HepG2 (cell line): ENCODE results near the gene HOMEZ. TPM values are rescaled to one million over a fixed set of nuclear protein-coding genes. Genes with fewer than 3 reads are reported as not detected.
A peak's percentile ranks its signal among the peaks of the same experiment; 100 is the strongest.

Experiments
- AFF4 ChIP-seq: sonication (generic); formaldehyde crosslinking; IDR thresholded peaks from 2 replicates; pipeline ENCODE4 v1.4.0; 2020; ENCODE audit warnings: missing genetic modification reagents
- FOSL2 ChIP-seq: sonication (generic); formaldehyde crosslinking; IDR thresholded peaks from 2 replicates; pipeline ENCODE4 v1.4.0; 2020; ENCODE audit warnings: missing genetic modification reagents
- GATA4 ChIP-seq: sonication (generic); IDR thresholded peaks from 2 replicates; pipeline ENCODE4 v1.6.1; 2016; ENCODE audit warnings: antibody characterized with exemption, low read depth, borderline replicate concordance
- HMGXB3 ChIP-seq: sonication (generic); formaldehyde crosslinking; IDR thresholded peaks from 2 replicates; pipeline ENCODE4 v1.4.0; 2020; ENCODE audit warnings: missing genetic modification reagents, borderline replicate concordance
- KLF16 ChIP-seq, 2 experiments: sonication (generic) in 1 of 2; formaldehyde crosslinking in 1 of 2; IDR thresholded peaks; 2 replicates each; pipeline versions ENCODE4 v1.6.1 to v1.8.0; 2016 to 2023; ENCODE audit warnings: missing genetic modification reagents in 2 of 2, missing compliant biosample characterization in 1 of 2
- RBFOX2 ChIP-seq: fragments of 200-400 bp; formaldehyde crosslinking; IDR thresholded peaks from 2 replicates; pipeline ENCODE4 v1.6.1; 2017; ENCODE audit warnings: low read depth, mild to moderate bottlenecking, low read length
- RCOR2 ChIP-seq: IDR thresholded peaks from 2 replicates; pipeline ENCODE4 v1.6.1; 2016; ENCODE audit warnings: missing biosample characterization, missing genetic modification reagents
- STAG1 ChIP-seq: sonication (generic); formaldehyde crosslinking; IDR thresholded peaks from 2 replicates; pipeline ENCODE4 v1.4.0; 2020; ENCODE audit warnings: missing genetic modification reagents
- TAF1 ChIP-seq: sonication (generic); formaldehyde crosslinking; IDR thresholded peaks from 2 replicates; pipeline ENCODE4 v1.4.0; 2020; ENCODE audit warnings: missing genetic modification reagents
- ZNF253 ChIP-seq: sonication (generic); formaldehyde crosslinking; IDR thresholded peaks from 2 replicates; pipeline ENCODE4 v1.8.0; 2022; ENCODE audit warnings: mild to moderate bottlenecking, missing genetic modification reagents, borderline replicate concordance
- ZNF550 ChIP-seq: sonication (generic); formaldehyde crosslinking; IDR thresholded peaks from 2 replicates; pipeline ENCODE4 v1.4.0; 2020; ENCODE audit warnings: mild to moderate bottlenecking, missing genetic modification reagents, borderline replicate concordance
- ZNF674 ChIP-seq: sonication (generic); formaldehyde crosslinking; IDR thresholded peaks from 2 replicates; pipeline ENCODE4 v1.5.0; 2020; ENCODE audit warnings: low read depth, mild to moderate bottlenecking, missing genetic modification reagents
- ZNF792 ChIP-seq: IDR thresholded peaks from 2 replicates; pipeline ENCODE4 v1.6.1; 2016
- ZSCAN5A ChIP-seq: sonication (generic); formaldehyde crosslinking; IDR thresholded peaks from 2 replicates; pipeline ENCODE4 v1.8.0; 2022; ENCODE audit warnings: mild to moderate bottlenecking, missing genetic modification reagents, borderline replicate concordance
- polyA plus RNA-seq, 8 experiments: library from polyadenylated mRNA; depleted of rRNA in 3 of 8; stranded (reverse) in 7 of 8; unstranded in 1 of 8; fragments of >200 nt; fragmentation: Illumina TruSeq in 4 of 8; extraction: Trizol in 4 of 8; gene quantifications; 2 replicates each; pipeline versions ENCODE4 v1.2.1 to v1.2.3, GENCODE V29; 2011 to 2016; ENCODE audit warnings: low read depth in 4 of 8, missing spikeins in 1 of 8, mixed read lengths in 1 of 8; ENCODE audit not compliant: insufficient read depth in 1 of 8
- total RNA-seq, 5 experiments: library from RNA; depleted of rRNA; stranded (reverse); fragments of >200 nt; fragmentation: Illumina TruSeq; extraction: Trizol; gene quantifications; 2 replicates each; pipeline ENCODE4 v1.2.3, GENCODE V29; 2016; ENCODE audit warnings: low read depth in 1 of 5
- TF ChIP-seq, protein P1 (sequence below): sonication (generic); formaldehyde crosslinking; IDR thresholded peaks from 2 replicates; pipeline ENCODE4 v1.4.0; 2020; ENCODE audit warnings: mild to moderate bottlenecking, missing genetic modification reagents, borderline replicate concordance
- TF ChIP-seq, protein P2 (sequence below): sonication (generic); formaldehyde crosslinking; IDR thresholded peaks from 2 replicates; pipeline ENCODE4 v1.4.0; 2020; ENCODE audit warnings: missing genetic modification reagents, borderline replicate concordance

HOMEZ gene
- total and polyA plus RNA-seq, 2 of the 13 experiments (the other 11 are each of a cell fraction or from before 2014, with no cell fraction given): 14.5 to 31.8 TPM

GRCh38 chr14:23301969-23302289 is 16.0 kb upstream of the HOMEZ start (continued):
- TF ChIP-seq AFF4 (CRISPR knock-in tag) (no peak; the same call in 1 of the 2 replicates), ZSCAN5A (CRISPR knock-in tag) (peak; percentile 95), RBFOX2 (peak; percentile 94), ZNF550 (peak; percentile 95), GATA4 (peak; percentile 86), HMGXB3 (CRISPR knock-in tag) (peak; percentile 82; the same call in 1 of the 2 replicates), STAG1 (CRISPR knock-in tag) (0 out of 2 replicates have a peak, but pooled peaks have one; percentile 1), KLF16 (CRISPR knock-in tag; IDR thresholded peaks at IDR 0.05) (peak; percentile 79 to 84; a peak in 1 of 4 replicates), ZNF253 (CRISPR knock-in tag) (peak; percentile 91; the same call in 1 of the 2 replicates), TAF1 (CRISPR knock-in tag) (peak; percentile 82), ZNF674 (peak; percentile 97; the same call in 1 of the 2 replicates), ZNF792 (CRISPR knock-in tag) (peak; percentile 60; the same call in 1 of the 2 replicates), FOSL2 (CRISPR knock-in tag) (peak; percentile 55), RCOR2 (CRISPR knock-in tag) (no peak)
- TF ChIP-seq, protein P1, sequence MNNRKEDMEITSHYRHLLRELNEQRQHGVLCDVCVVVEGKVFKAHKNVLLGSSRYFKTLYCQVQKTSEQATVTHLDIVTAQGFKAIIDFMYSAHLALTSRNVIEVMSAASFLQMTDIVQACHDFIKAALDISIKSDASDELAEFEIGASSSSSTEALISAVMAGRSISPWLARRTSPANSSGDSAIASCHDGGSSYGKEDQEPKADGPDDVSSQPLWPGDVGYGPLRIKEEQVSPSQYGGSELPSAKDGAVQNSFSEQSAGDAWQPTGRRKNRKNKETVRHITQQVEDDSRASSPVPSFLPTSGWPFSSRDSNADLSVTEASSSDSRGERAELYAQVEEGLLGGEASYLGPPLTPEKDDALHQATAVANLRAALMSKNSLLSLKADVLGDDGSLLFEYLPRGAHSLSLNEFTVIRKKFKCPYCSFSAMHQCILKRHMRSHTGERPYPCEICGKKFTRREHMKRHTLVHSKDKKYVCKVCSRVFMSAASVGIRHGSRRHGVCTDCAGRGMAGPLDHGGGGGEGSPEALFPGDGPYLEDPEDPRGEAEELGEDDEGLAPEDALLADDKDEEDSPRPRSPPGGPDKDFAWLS (CRISPR knock-in tag): no peak
- TF ChIP-seq, protein P2, sequence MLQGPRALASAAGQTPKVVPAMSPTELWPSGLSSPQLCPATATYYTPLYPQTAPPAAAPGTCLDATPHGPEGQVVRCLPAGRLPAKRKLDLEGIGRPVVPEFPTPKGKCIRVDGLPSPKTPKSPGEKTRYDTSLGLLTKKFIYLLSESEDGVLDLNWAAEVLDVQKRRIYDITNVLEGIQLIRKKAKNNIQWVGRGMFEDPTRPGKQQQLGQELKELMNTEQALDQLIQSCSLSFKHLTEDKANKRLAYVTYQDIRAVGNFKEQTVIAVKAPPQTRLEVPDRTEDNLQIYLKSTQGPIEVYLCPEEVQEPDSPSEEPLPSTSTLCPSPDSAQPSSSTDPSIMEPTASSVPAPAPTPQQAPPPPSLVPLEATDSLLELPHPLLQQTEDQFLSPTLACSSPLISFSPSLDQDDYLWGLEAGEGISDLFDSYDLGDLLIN (CRISPR knock-in tag): peak; percentile 49; the same call in 1 of the 2 replicates
